ENCODE results near the gene CHRNE.

The CHRNE gene

DNA sequence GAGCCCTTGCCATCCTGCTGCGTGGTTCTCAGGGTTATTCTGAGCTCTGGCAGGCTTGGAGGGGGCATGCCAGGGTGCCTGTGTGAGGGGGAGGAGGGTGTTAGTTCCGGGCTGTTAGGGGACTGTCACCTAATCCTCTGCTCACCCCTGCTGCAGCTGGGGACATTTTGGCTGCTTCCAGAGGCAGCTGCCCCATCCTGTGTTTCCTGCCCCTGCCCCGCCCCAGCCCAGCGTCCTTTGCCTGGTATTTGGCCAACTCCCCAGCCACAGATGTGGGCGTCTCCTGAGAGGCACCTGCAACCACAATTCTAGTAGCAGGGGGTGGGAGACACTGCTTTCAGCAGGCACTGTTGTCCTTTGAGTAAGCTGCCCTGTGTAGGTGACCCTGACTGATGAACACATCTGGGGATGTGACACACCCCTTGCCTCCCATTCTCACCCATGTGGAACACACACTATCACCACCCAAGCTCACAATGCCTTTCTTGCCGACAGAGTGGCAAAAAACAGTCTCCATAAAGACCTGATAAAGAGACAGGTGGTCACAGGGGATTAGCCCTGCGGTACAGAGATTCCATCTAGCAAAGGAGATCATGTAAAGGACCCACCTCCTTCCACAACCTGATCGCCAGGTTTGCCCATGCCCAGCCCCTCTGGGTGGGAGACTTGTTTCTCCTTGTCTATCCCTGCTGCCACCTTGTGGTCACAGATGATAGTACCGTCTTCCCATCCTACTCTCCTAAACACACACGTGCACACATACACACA, at the start of gene CHRNE:
TSS of gene CHRNE (minus strand) at position 48 of the 768 bp plus-strand sequence. CDS start at position 13, 35 bp downstream.
- peak; percentile 47 to 68 for DNase-seq

- no peak for DNase-seq
These were observed 48.6 kb upstream of the CHRNE start for GRCh38 chr17:4951486-4951885.

- peak in 1 of 2 experiments; percentile 16 for DNase-seq
These were observed 47.9 kb upstream of the CHRNE start, which contains the start of gene ENO3 for GRCh38 chr17:4950746-4951204. ENO3 (plus strand) TSS chr17:4951119; CDS start chr17:4951830, 711 bp downstream.

DNA sequence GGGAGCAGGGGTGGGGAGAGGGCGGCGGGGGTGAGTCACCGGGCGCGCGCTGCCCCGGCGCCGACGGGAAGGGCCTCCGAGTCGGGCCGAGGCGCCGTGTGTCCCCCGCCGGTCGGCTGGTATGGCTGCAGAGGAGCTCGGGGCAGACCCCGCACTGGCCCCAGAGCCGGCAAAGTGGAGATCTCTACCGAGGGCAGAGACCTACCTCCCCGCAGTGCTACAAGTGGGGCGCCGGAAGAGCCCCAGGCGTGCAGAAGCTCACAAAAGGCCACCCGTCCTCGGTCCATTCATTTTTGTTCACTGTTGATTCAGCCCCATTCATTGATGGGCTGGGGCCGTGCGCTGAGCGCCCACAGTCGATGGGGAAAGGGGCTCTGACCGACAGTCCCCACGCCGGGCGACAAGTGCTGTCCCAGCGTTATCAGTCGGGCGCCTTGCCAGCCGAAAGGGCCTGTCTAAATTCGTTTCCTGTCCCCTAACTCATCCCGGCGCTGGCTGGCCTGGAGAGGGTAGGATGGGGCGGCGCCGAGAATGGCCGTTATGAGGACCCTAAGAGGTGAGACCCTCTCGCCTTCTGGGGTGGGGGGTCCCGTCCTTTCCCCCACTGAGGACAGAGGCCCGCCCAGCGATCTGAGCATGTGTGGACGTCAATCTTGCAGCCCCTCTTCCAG, 47.3 kb upstream of the CHRNE start:
- no peak for DNase-seq

DNA sequence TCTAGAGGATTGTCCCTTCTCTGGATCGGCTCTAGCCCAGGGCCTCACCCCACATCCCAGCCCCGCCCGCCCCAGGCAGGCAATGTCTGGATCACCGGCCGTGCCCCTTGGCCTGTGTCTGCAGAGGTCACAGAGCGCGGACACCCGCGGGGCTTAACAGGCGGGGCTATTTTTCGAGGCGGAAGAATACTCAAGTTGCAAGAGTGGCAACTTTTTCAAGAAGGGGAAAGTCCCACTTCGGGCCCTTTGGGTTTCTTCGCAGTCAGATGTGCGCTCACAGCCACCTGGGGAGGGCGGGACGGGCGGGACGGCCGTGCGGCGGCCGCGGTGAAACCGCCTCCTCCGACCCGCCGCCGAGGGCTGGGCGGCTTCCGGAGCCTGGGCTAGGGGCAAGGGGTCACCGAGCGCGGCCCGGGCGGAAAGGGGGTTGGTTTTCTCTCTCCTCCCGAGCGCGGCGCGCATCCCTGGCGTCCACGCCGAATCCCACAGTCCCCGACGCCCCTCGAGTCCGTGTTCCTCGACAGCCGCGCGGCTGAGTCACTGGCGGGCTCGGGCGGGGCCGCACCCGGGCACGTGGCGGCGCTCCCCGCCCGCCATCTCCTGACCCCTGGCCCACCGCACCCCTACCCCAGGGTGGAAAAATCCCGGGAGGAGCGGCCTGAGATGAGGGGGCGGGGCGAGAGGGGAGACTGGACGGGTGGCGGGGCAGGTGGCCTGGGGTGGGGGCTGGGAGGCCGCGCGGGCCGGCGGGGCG, 46.6 kb upstream of the CHRNE start:
- DNase-seq, result peak in 1 of 2 experiments; percentile 50

GRCh38 chr17:4948931-4949320, 46.0 kb upstream of the CHRNE start:
- peak; percentile 83 to 89 for DNase-seq

- peak; percentile 82 to 83 for DNase-seq
These were observed 45.5 kb upstream of the CHRNE start, which contains the start of gene PFN1 for GRCh38 chr17:4948166-4948930. PFN1 (minus strand) TSS chr17:4948530; CDS start chr17:4948394, 136 bp downstream.

DNA sequence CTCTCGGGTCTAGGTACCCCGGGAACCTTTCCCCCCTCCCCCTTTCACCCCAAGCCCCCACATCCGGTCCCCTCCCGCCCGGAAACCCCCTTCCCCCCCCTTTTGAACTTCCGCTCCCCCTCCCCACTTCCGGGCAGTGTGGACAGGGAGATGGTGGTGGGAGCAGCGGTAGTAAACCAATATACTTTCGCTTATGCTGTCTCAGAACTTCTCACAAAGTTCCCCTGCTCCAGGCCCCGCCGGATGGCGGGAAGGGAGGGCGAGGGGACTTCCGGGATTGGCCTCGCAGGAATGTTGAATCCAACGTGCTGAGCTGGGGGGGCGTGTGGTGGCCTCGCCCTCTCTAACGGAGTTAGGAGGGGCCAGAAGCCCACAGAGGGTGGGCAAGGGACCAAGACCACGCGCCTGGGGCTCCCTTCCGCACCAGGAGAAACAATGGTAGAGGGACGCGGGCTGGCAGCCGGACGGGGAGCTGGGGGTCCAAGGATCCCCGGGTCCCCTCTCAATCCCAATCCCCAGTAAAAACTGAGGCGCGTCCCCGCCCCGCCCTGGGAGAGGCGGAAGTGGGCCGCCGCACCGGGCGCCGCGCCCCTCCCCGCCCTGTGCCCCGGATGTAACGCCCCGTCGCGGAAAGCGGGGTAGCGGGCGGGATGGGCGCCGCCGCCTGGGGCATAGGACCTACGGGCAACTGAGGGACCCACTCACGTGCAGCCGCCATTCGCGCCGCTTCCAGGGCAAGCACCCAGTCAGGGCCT, 44.7 kb upstream of the CHRNE start:
- DNase-seq, result peak in 1 of 2 experiments; percentile 49

- no peak for DNase-seq
These were observed 44.1 kb upstream of the CHRNE start for GRCh38 chr17:4947010-4947410.

DNA sequence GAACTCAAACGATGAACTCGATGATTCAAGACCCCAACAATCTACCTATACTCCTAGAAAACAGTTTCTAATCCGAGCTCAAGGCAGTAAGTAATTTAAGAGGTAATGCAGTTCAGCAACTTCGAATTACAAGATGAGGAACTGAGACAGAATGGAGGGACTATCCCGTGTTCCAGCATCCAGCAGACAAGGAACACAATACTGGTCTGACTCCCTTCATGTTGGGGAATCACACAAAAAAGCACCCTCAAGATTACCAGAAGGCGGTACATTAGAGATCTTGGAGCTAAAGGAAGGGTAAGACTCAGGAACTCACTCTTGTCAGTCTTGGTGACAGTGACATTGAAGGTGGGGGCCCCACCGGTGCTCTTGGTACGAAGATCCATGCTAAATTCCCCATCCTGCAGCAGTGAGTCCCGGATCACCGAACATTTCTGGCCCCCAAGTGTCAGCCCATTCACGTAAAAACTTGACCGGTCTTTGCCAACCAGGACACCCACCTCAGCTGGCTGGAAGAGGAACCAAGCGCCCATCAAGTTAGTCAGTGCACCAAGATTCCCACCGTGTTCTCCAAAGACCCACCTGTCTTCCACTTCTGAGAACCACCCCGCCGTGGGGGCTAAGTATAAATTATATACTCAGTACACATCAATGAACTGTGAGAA, 43.5 kb upstream of the CHRNE start:
- DNase-seq, result no peak

GRCh38 chr17:4945944-4946280, 43.0 kb upstream of the CHRNE start:
- no peak for DNase-seq

GRCh38 chr17:4945176-4945943, 42.5 kb upstream of the CHRNE start:
- peak in 1 of 2 experiments; percentile 44 for DNase-seq

DNA sequence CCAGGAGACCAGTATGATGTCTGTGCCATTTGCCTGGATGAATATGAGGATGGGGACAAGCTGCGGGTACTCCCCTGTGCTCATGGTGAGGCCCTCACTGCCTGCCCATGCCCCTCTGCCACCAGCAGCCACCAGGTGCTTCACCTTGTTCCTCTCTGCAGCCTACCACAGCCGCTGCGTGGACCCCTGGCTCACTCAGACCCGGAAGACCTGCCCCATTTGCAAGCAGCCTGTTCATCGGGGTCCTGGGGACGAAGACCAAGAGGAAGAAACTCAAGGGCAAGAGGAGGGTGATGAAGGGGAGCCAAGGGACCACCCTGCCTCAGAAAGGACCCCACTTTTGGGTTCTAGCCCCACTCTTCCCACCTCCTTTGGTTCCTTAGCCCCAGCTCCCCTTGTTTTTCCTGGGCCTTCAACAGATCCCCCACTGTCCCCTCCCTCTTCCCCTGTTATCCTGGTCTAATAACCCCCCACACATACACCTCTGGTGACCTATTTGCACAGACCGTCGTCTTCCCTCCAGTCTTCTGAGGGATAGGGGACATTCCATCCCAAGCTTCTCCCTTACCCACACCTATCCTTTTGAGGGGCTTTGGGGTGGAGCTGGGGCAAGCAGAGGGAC, 41.8 kb upstream of the CHRNE start:
- DNase-seq, result no peak

DNA sequence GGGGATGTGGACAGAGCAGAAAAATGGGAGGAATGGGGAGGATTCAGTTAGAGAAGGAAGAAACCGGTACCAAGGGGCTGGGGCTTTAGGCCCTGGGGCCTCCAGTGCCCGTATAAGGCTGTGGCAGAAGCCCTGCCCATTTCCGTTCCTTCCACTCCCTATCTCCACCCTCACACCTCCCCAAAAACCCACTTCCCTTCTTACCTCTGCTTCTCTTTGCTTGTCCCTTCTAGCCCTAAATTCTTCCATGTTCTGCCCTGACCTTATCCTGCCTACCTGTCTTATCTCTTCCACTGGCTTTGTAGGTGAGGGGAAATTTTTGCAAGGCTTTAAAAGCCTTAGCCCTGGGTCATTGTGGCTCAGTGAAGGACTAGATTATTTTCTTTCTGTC, 41.3 kb upstream of the CHRNE start:
- DNase-seq, result no peak

DNA sequence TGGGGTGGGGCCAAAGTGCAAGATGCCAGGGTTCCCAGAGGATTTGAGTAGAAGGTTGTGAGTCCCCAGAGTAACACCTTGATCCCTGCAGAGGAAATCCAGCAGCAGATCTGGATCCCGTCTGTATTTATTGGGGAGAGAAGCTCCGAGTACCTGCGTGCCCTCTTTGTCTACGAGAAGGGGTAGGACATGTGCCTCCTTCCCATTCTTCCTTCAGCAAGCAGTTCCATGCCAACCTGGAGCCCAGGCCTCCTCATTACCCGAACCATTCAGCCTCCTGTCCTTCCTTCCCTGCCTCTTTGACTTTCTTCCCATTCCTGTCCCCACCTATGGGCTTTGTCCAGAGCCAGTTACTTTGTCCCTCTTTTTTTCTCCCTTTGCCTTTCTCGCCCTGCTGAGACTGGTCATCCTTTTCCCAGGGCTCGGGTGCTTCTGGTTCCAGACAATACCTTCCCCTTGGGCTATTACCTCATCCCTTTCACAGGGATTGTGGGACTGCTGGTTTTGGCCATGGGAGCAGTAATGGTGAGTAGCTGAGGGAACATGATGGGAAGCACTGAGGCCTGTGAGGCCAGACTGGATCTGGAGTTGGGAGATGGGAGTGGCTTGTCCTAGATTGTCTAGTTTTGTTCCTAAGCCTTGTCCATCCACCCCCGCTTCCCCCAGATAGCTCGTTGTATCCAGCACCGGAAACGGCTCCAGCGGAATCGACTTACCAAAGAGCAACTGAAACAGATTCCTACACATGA, 40.0 kb upstream of the CHRNE start:
- DNase-seq, result no peak

- no peak for DNase-seq
These were observed 38.4 kb upstream of the CHRNE start for GRCh38 chr17:4941319-4941610.

- DNase-seq, result no peak
These were observed 37.8 kb upstream of the CHRNE start for GRCh38 chr17:4940555-4941318.

- DNase-seq, result peak; percentile 99
These were observed 37.1 kb upstream of the CHRNE start, which contains the start of the genes RNF167 and SLC25A11 for GRCh38 chr17:4939796-4940554. RNF167 (plus strand) TSS chr17:4940268; CDS start chr17:4940910, 642 bp downstream. SLC25A11 (minus strand) TSS chr17:4940046; CDS start chr17:4939910, 136 bp downstream.
